ENCODE results near the gene ZEB2.

DNA sequence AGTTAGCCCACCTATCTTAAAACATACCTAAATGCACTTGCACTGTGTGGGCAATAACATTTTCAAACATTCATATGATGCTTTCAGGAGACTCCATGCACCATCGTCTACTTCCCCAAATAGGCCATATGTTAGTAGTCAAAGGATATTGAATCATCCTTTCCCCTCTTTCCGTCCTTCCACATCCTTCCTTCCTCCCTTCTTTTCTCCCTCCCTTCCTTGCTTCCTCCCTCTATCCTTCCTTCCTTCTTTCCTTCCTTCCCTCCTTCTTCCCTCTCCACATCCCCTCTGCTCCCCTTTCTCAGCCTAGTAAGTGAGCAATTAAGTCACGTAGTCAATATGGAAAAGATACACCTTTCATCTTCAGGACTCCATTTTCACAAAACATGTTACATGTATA is 73.8 kb downstream of the ZEB2 start:
- TF ChIP-seq POLR2A (IDR thresholded peaks at IDR 0.05) (no peak), POLR2AphosphoS5 (IDR thresholded peaks at IDR 0.05) (no peak)
- TF ChIP-seq, protein P1, sequence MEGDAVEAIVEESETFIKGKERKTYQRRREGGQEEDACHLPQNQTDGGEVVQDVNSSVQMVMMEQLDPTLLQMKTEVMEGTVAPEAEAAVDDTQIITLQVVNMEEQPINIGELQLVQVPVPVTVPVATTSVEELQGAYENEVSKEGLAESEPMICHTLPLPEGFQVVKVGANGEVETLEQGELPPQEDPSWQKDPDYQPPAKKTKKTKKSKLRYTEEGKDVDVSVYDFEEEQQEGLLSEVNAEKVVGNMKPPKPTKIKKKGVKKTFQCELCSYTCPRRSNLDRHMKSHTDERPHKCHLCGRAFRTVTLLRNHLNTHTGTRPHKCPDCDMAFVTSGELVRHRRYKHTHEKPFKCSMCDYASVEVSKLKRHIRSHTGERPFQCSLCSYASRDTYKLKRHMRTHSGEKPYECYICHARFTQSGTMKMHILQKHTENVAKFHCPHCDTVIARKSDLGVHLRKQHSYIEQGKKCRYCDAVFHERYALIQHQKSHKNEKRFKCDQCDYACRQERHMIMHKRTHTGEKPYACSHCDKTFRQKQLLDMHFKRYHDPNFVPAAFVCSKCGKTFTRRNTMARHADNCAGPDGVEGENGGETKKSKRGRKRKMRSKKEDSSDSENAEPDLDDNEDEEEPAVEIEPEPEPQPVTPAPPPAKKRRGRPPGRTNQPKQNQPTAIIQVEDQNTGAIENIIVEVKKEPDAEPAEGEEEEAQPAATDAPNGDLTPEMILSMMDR (IDR thresholded peaks at IDR 0.05), result no peak

All from sigmoid colon (tissue), 4 donors.